H1 (cell line): ENCODE measurements around the gene CHAT. TPM values are rescaled to one million over a fixed set of nuclear protein-coding genes. Genes with fewer than 3 reads are reported as not detected.

ENCODE experiments used
- CTCF ChIA-PET: fragments of 300-600 bp; sonication (Branson Sonifier 250); formaldehyde crosslinking; loops from one replicate; lab custom pipeline; 2021; ENCODE audit not compliant: partially characterized antibody; lab: Charles Lee
- POLR2A ChIA-PET: fragments of 300-600 bp; sonication (Branson Sonifier 250); formaldehyde crosslinking; loops from one replicate; lab custom pipeline; 2021; ENCODE audit warnings: inconsistent platforms; ENCODE audit not compliant: partially characterized antibody; lab: Charles Lee
- DNase-seq, 2 experiments: peaks; one replicate each; pipeline versions ENCODE4 v3.0.0 to v3.0.0-alpha.2; 2010 to 2022; ENCODE audit warnings: low spot score in 2 of 2, low read depth in 1 of 2, mixed read lengths in 1 of 2
- FAIRE-seq: peaks from 2 replicates; lab custom pipeline; 2011; peaks lifted over from hg19 to GRCh38; lab: Jason Lieb, UNC
- H2AFZ ChIP-seq: 2 replicates; pipeline ENCODE4 v1.8.1; 2012; ENCODE audit warnings: low read length, inconsistent platforms
- H2AK5ac ChIP-seq: 2 replicates; pipeline ENCODE4 v1.6.1; 2013; ENCODE audit warnings: low read depth, low read length
- H2BK120ac ChIP-seq: replicated peaks from 2 replicates; pipeline ENCODE3; 2013; ENCODE audit warnings: low read depth, low read length, inconsistent platforms
- H2BK12ac ChIP-seq: 2 replicates; pipeline ENCODE4 v1.6.1; 2013; ENCODE audit warnings: low read depth, low read length
- H2BK15ac ChIP-seq: 2 replicates; pipeline ENCODE4 v1.6.1; 2013; ENCODE audit warnings: low read length
- H2BK20ac ChIP-seq: 2 replicates; pipeline ENCODE4 v1.6.1; 2013; ENCODE audit warnings: low read length
- H2BK5ac ChIP-seq: 2 replicates; pipeline ENCODE4 v1.6.1; 2013; ENCODE audit warnings: low read depth, low read length
- H3K14ac ChIP-seq: 2 replicates; pipeline ENCODE4 v1.6.1; 2013; ENCODE audit warnings: inconsistent platforms; ENCODE audit not compliant: insufficient read length
- H3K18ac ChIP-seq: 2 replicates; pipeline ENCODE4 v1.6.1; 2013; ENCODE audit warnings: low read length; ENCODE audit errors: extremely low read depth
- H3K23ac ChIP-seq: 2 replicates; pipeline ENCODE4 v1.6.1; 2013; ENCODE audit warnings: inconsistent platforms; ENCODE audit not compliant: insufficient read length
- H3K23me2 ChIP-seq: 2 replicates; pipeline ENCODE4 v1.6.1; 2013; ENCODE audit warnings: low read depth, low read length
- H3K27ac ChIP-seq: 2 replicates; pipeline ENCODE4 v1.6.1; 2011; ENCODE audit warnings: low read depth, low read length, inconsistent platforms
- H3K27me3 ChIP-seq, 4 experiments: replicated peaks in 1 of 4; 1 replicate in 1 of 4; 2 replicates in 3 of 4; pipeline versions ENCODE4 v1.6.1 to v1.8.1; 2011 to 2013; ENCODE audit warnings: low read length in 3 of 4, mild to moderate bottlenecking in 3 of 4, inconsistent platforms in 2 of 4, mixed read lengths in 2 of 4, moderate library complexity in 1 of 4; ENCODE audit not compliant: control insufficient read depth in 3 of 4, insufficient read depth in 3 of 4; ENCODE audit errors: extremely low read depth in 1 of 4
- H3K36me3 ChIP-seq, 4 experiments: 2 replicates each; pipeline versions ENCODE4 v1.6.1 to v1.8.1; 2011 to 2013; ENCODE audit warnings: mild to moderate bottlenecking in 4 of 4, low read length in 3 of 4, moderate library complexity in 2 of 4, control low read depth in 1 of 4, inconsistent platforms in 1 of 4; ENCODE audit not compliant: insufficient read depth in 4 of 4, control insufficient read depth in 2 of 4
- H3K4ac ChIP-seq: replicated peaks from 2 replicates; pipeline ENCODE3; 2013; ENCODE audit warnings: low read length, low read depth, mixed read lengths, inconsistent platforms; ENCODE audit not compliant: insufficient read length
- H3K4me1 ChIP-seq, 4 experiments: replicated peaks in 1 of 4; 1 replicate in 1 of 4; 2 replicates in 3 of 4; pipeline versions ENCODE4 v1.6.1 to v1.8.1; 2011 to 2013; ENCODE audit warnings: low read length in 3 of 4, inconsistent platforms in 2 of 4, mixed read lengths in 1 of 4; ENCODE audit not compliant: insufficient read depth in 4 of 4, control insufficient read depth in 3 of 4
- H3K4me2 ChIP-seq, 2 experiments: 2 replicates each; pipeline versions ENCODE4 v1.6.1 to v1.8.1; 2011 to 2013; ENCODE audit warnings: low read depth in 2 of 2, low read length in 2 of 2, control low read depth in 1 of 2, inconsistent platforms in 1 of 2, mild to moderate bottlenecking in 1 of 2; ENCODE audit not compliant: insufficient read depth in 1 of 2
- H3K4me3 ChIP-seq, 4 experiments: fragments of 200-600, 300-600 bp in 1 of 4; sonication (generic), shearing (Covaris generic), sonication (Bioruptor Twin) in 1 of 4; 2 replicates each; pipeline versions ENCODE4 v1.5.1 to v1.8.1; 2011 to 2016; ENCODE audit warnings: low read length in 4 of 4, low read depth in 3 of 4, control low read depth in 2 of 4, inconsistent platforms in 2 of 4, mild to moderate bottlenecking in 2 of 4, mixed read lengths in 1 of 4, moderate library complexity in 1 of 4; ENCODE audit not compliant: insufficient read depth in 2 of 4; ENCODE audit errors: extremely low read depth in 1 of 4
- H3K56ac ChIP-seq: replicated peaks from 2 replicates; pipeline ENCODE3; 2013; ENCODE audit warnings: low read depth, mild to moderate bottlenecking, mixed read lengths, low read length, inconsistent platforms; ENCODE audit not compliant: insufficient read length
- H3K79me1 ChIP-seq: 2 replicates; pipeline ENCODE4 v1.6.1; 2013; ENCODE audit warnings: low read depth, low read length, control low read depth
- H3K79me2 ChIP-seq, 2 experiments: 2 replicates each; pipeline versions ENCODE4 v1.6.1 to v1.8.1; 2012 to 2013; ENCODE audit warnings: low read length in 2 of 2, mild to moderate bottlenecking in 2 of 2, inconsistent platforms in 1 of 2; ENCODE audit not compliant: insufficient read depth in 2 of 2, control insufficient read depth in 1 of 2
- H3K9ac ChIP-seq, 4 experiments: replicated peaks in 1 of 4; 1 replicate in 1 of 4; 2 replicates in 3 of 4; pipeline versions ENCODE4 v1.6.1 to v1.8.1; 2011 to 2013; ENCODE audit warnings: low read depth in 3 of 4, low read length in 3 of 4, control low read depth in 2 of 4, mild to moderate bottlenecking in 2 of 4, moderate library complexity in 2 of 4, inconsistent platforms in 1 of 4; ENCODE audit errors: extremely low read depth in 1 of 4
- H3K9me3 ChIP-seq, 2 experiments: 2 replicates each; pipeline versions ENCODE4 v1.6.1 to v1.8.1; 2012 to 2013; ENCODE audit warnings: mild to moderate bottlenecking in 2 of 2, moderate library complexity in 2 of 2, control low read depth in 1 of 2, inconsistent platforms in 1 of 2, low read depth in 1 of 2, low read length in 1 of 2, mixed read lengths in 1 of 2; ENCODE audit not compliant: insufficient read depth in 2 of 2
- H4K20me1 ChIP-seq, 2 experiments: replicated peaks in 1 of 2; 2 replicates each; pipeline versions ENCODE3 to v1.8.1; 2011 to 2013; ENCODE audit warnings: inconsistent platforms in 2 of 2, low read length in 2 of 2, mild to moderate bottlenecking in 1 of 2; ENCODE audit not compliant: insufficient read depth in 2 of 2, control insufficient read depth in 1 of 2
- H4K5ac ChIP-seq: 2 replicates; pipeline ENCODE4 v1.6.1; 2013; ENCODE audit warnings: low read length, low read depth, mixed read lengths, inconsistent platforms; ENCODE audit not compliant: insufficient read length
- H4K8ac ChIP-seq: 2 replicates; pipeline ENCODE4 v1.8.0; 2013; ENCODE audit warnings: mild to moderate bottlenecking, moderate library complexity, low read length, inconsistent platforms; ENCODE audit not compliant: insufficient read depth; ENCODE audit errors: extremely low read depth
- H4K91ac ChIP-seq: replicated peaks from 2 replicates; pipeline ENCODE3; 2013; ENCODE audit warnings: low read length, mixed read lengths, inconsistent platforms; ENCODE audit not compliant: insufficient read length
- ASH2L ChIP-seq: fragments of 200-600, 300-600 bp; sonication (generic); IDR thresholded peaks from one replicate; pipeline ENCODE4 v1.7.1; 2017; ENCODE audit warnings: low read length
- CREB1 ChIP-seq: IDR thresholded peaks from 2 replicates; pipeline ENCODE4 v1.6.1; 2012; ENCODE audit warnings: inconsistent platforms
- JUND ChIP-seq: IDR thresholded peaks from 2 replicates; pipeline ENCODE4 v1.6.1; 2011; ENCODE audit warnings: mild to moderate bottlenecking, improper control_type of control experiment, low read length
- PHF8 ChIP-seq: fragments of 200-600 bp; sonication (generic); conservative IDR thresholded peaks from 2 replicates; pipeline ENCODE4 v1.7.1; 2012; ENCODE audit warnings: low read depth, mild to moderate bottlenecking, inconsistent platforms, low read length, moderate library complexity
- POLR2A ChIP-seq, 2 experiments: IDR thresholded peaks; 1 replicate in 1 of 2; 2 replicates in 1 of 2; pipeline ENCODE4 v1.6.1; 2011; ENCODE audit warnings: low read depth in 2 of 2, low read length in 2 of 2, mild to moderate bottlenecking in 2 of 2; ENCODE audit errors: control extremely low read depth in 1 of 2
- POLR2AphosphoS5 ChIP-seq: IDR thresholded peaks from 2 replicates; pipeline ENCODE4 v1.6.1; 2011; ENCODE audit warnings: low read depth, low read length
- RAD21 ChIP-seq, 2 experiments: IDR thresholded peaks in 1 of 2; conservative IDR thresholded peaks in 1 of 2; 2 replicates each; pipeline ENCODE4 v1.6.1; 2011; ENCODE audit warnings: low read depth in 2 of 2, low read length in 2 of 2, improper control_type of control experiment in 1 of 2, inconsistent platforms in 1 of 2, mild to moderate bottlenecking in 1 of 2, moderate library complexity in 1 of 2
- RFX5 ChIP-seq: IDR thresholded peaks from 2 replicates; pipeline ENCODE4 v1.6.1; 2011; ENCODE audit warnings: low read depth, low read length, improper control_type of control experiment, borderline replicate concordance
- RNF2 ChIP-seq: fragments of 200-900, 300-1000 bp; sonication (generic); IDR thresholded peaks from 2 replicates; pipeline ENCODE4 v1.7.1; 2016; ENCODE audit warnings: borderline replicate concordance, low read depth, mild to moderate bottlenecking, antibody characterized with exemption, low read length; ENCODE audit not compliant: poor library complexity, severe bottlenecking; ENCODE audit errors: missing control alignments
- SIX5 ChIP-seq: IDR thresholded peaks from 2 replicates; pipeline ENCODE4 v1.6.1; 2011; ENCODE audit warnings: mild to moderate bottlenecking, low read depth, low read length
- TAF1 ChIP-seq: IDR thresholded peaks from 2 replicates; pipeline ENCODE4 v1.6.1; 2011; ENCODE audit warnings: mild to moderate bottlenecking, low read depth, low read length
- TCF12 ChIP-seq: IDR thresholded peaks from 2 replicates; pipeline ENCODE4 v1.6.1; 2011; ENCODE audit warnings: low read depth, mild to moderate bottlenecking, low read length
- USF2 ChIP-seq: IDR thresholded peaks from 2 replicates; pipeline ENCODE4 v1.6.1; 2011; ENCODE audit warnings: low read length, improper control_type of control experiment
- ZNF274 ChIP-seq: IDR thresholded peaks from 2 replicates; pipeline ENCODE4 v1.7.0; 2012; ENCODE audit warnings: low read length, borderline replicate concordance; ENCODE audit errors: extremely low read depth
- WGBS, 2 experiments: shearing (Covaris generic) in 1 of 2; methylation state at CpG; one replicate each; pipeline versions ENCODE4 v1.1.6 to v1.1.7; 2013 to 2015; ENCODE audit warnings: low lambda C conversion rate in 2 of 2, mixed read lengths in 2 of 2, inconsistent platforms in 1 of 2, low coverage in 1 of 2, missing lambda C conversion rate in 1 of 2; ENCODE audit not compliant: insufficient replicate concordance in 2 of 2, insufficient coverage in 1 of 2, insufficient read length in 1 of 2; ENCODE audit errors: extremely low coverage in 1 of 2, missing lambda C conversion rate in 1 of 2; 5-methylcytosine and 5-hydroxymethylcytosine counted together
- polyA plus RNA-seq, 7 experiments: library from polyadenylated mRNA; depleted of rRNA in 3 of 7; stranded (reverse) in 5 of 7; unstranded in 2 of 7; fragments of >200 nt in 5 of 7; fragments of 200-250 nt in 2 of 7; gene quantifications; 1 replicate in 5 of 7; 2 replicates in 1 of 7; 4 replicates in 1 of 7; pipeline versions ENCODE4 v1.2.1 to v1.2.3, GENCODE V29; 2011 to 2013; ENCODE audit warnings: missing spikeins in 2 of 7, mixed read lengths in 2 of 7
- total RNA-seq: library from RNA; stranded (reverse); fragmentation: NEBNext Ultra II Directional; extraction: Animal tissue kit (Norgen Biotek cat#: 25700); gene quantifications from 2 replicates; pipeline ENCODE4 v1.2.1, GENCODE V29; 2021

Gene CHAT
- total and polyA plus RNA-seq, 2 of the 8 experiments (the other 6 are each of a cell fraction or from before 2014, with no cell fraction given): not detected

- WGBS, 2 experiments: 91% methylated on average over 2 of the region's 2 CpGs; no CpG with 5 or more reads in 1 of the 2 experiments
- Histone ChIP-seq H2BK20ac (no peak overlapping the region), H3K4ac (no peak overlapping the region), H3K79me1 (no peaks in the 10 kb centered on the region), H3K9ac (no peak overlapping the region), H2AK5ac (no peak overlapping the region), H4K8ac (no peak overlapping the region), H4K20me1 (no peaks in the 10 kb centered on the region), H3K9me3 (no peaks in the 10 kb centered on the region), H3K4me2 (no peak overlapping the region), H3K36me3 (no peaks in the 10 kb centered on the region), H2AFZ (no peak overlapping the region), H3K23me2 (no peaks in the 10 kb centered on the region), H3K56ac (no peak overlapping the region), H3K4me1 (peaks cover 0 to 4% (median 1%) of the 10 kb centered on the region in 4 experiments; a peak in 3 of 7 replicates), H3K27me3 (peaks cover 0 to 2% (median 0%) of the 10 kb centered on the region in 4 experiments; a peak in 2 of 7 replicates), H2BK12ac (no peak overlapping the region), H2BK15ac (no peak overlapping the region), H3K14ac (no peak overlapping the region), H3K23ac (no peak overlapping the region), H4K5ac (no peak overlapping the region), H2BK120ac (no peak overlapping the region), H3K27ac (no peak overlapping the region), H3K4me3 (no peak overlapping the region), H4K91ac (no peak overlapping the region), H3K18ac (no peak overlapping the region), H2BK5ac (no peak overlapping the region), H3K79me2 (no peaks in the 10 kb centered on the region)
- POLR2A ChIA-PET: no interaction called here
- CTCF ChIA-PET: interaction anchor here (1.0 to 1.2 kb wide), 2 partner anchors 18 to 32 kb away, joined by 3 to 4 read pairs; no protein-coding TSS in a partner anchor
- no peak for FAIRE-seq
- peak in 1 of 2 experiments; percentile 14 for DNase-seq
- no peak for TF ChIP-seq POLR2A (IDR thresholded peaks at IDR 0.05; ENCODE audit: control extremely low read depth in 1 of 2, low read depth in 2 of 2, low read length in 2 of 2)
- TF ChIP-seq SIX5: no peak
- no peak for TF ChIP-seq RAD21 (IDR thresholded peaks at IDR 0.05 in 1 of 2, conservative IDR thresholded peaks at IDR 0.05 in 1 of 2; ENCODE audit: low read depth in 2 of 2, low read length in 2 of 2)
- no peak for TF ChIP-seq TAF1
- TF ChIP-seq RFX5: no peak
- no peak for TF ChIP-seq TCF12
- no peak for TF ChIP-seq JUND
- TF ChIP-seq PHF8: no peak
- no peak for TF ChIP-seq USF2
- TF ChIP-seq CREB1: no peak
- no peak for TF ChIP-seq ASH2L
- TF ChIP-seq RNF2: no peak
- no peak for TF ChIP-seq ZNF274
- TF ChIP-seq POLR2AphosphoS5: no peak
Observed at GRCh38 chr10:49651917-49652316, 38.1 kb downstream of the CHAT start.
